Endothelial cell (in vitro differentiated cells): ENCODE data around the gene OXER1. TPM values are rescaled to one million over a fixed set of nuclear protein-coding genes. Genes with fewer than 3 reads are reported as not detected.
A peak's percentile ranks its signal among the peaks of the same experiment; 100 is the strongest.

Experiments
- DNase-seq: peaks from one replicate; pipeline ENCODE4 v3.0.0; 2021; ENCODE audit warnings: low spot score
- H3K27ac Mint-ChIP-seq: one replicate; pipeline ENCODE4 v1.8.0; 2021; ENCODE audit warnings: mixed read lengths, inconsistent platforms; ENCODE audit not compliant: unreplicated experiment
- H3K27me3 Mint-ChIP-seq: one replicate; pipeline ENCODE4 v1.8.0; 2021; ENCODE audit warnings: mild to moderate bottlenecking, moderate library complexity, mixed read lengths, inconsistent platforms; ENCODE audit not compliant: unreplicated experiment
- H3K36me3 Mint-ChIP-seq: one replicate; pipeline ENCODE4 v1.8.0; 2021; ENCODE audit warnings: mild to moderate bottlenecking, low read depth, mixed read lengths, inconsistent platforms; ENCODE audit not compliant: unreplicated experiment
- H3K4me1 Mint-ChIP-seq: one replicate; pipeline ENCODE4 v1.8.0; 2021; ENCODE audit warnings: mild to moderate bottlenecking, mixed read lengths, inconsistent platforms; ENCODE audit not compliant: unreplicated experiment
- H3K4me3 Mint-ChIP-seq: one replicate; pipeline ENCODE4 v1.8.0; 2021; ENCODE audit warnings: mild to moderate bottlenecking, mixed read lengths, inconsistent platforms; ENCODE audit not compliant: unreplicated experiment
- H3K9me3 Mint-ChIP-seq: one replicate; pipeline ENCODE4 v1.8.0; 2021; ENCODE audit warnings: mixed read lengths, inconsistent platforms; ENCODE audit not compliant: unreplicated experiment
- total RNA-seq: library from RNA; stranded (reverse); fragmentation: NEBNext Ultra II Directional; extraction: Animal tissue kit (Norgen Biotek cat#: 25700); gene quantifications from one replicate; pipeline ENCODE4 v1.2.1, GENCODE V29; 2021; ENCODE audit not compliant: unreplicated experiment
- TF ChIP-seq, protein P1 (sequence below): fragments of 200-600 bp; sonication (generic); IDR thresholded peaks from one replicate; pipeline ENCODE4 v1.5.0; 2021; ENCODE audit warnings: antibody characterized with exemption; ENCODE audit not compliant: unreplicated experiment

The OXER1 gene
- total RNA-seq, 1 donor from 2014 or later, result 1.5 TPM

DNA sequence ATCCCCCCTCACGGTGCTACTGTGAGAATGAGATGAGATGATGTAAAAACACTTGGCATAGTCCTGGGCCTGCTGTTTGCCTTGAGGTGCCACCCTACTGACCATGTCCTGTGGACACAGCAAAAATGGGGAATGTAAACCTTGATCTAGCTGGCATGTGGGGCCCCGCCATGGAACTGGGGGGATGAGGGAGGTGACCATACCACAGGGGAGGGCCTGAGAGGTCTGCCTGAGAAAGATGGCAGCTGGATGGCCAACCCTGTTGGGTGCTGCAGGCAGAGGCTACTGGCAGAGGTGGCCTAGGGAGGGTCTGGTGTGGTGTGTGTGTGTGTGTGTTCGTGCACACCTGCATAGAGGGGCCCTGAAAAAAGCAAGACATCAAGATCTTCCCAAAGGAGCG lies 27.7 kb upstream of the OXER1 start:
- Mint-ChIP-seq H3K4me3 (peak overlapping the region; percentile 79), H3K27me3 (peaks cover 36% of the 10 kb centered on the region), H3K27ac (peak overlapping the region; percentile 55), H3K36me3 (peaks cover 19% of the 10 kb centered on the region), H3K4me1 (peaks cover 41% of the 10 kb centered on the region), H3K9me3 (peaks cover 5% of the 10 kb centered on the region)
- TF ChIP-seq, protein P1, sequence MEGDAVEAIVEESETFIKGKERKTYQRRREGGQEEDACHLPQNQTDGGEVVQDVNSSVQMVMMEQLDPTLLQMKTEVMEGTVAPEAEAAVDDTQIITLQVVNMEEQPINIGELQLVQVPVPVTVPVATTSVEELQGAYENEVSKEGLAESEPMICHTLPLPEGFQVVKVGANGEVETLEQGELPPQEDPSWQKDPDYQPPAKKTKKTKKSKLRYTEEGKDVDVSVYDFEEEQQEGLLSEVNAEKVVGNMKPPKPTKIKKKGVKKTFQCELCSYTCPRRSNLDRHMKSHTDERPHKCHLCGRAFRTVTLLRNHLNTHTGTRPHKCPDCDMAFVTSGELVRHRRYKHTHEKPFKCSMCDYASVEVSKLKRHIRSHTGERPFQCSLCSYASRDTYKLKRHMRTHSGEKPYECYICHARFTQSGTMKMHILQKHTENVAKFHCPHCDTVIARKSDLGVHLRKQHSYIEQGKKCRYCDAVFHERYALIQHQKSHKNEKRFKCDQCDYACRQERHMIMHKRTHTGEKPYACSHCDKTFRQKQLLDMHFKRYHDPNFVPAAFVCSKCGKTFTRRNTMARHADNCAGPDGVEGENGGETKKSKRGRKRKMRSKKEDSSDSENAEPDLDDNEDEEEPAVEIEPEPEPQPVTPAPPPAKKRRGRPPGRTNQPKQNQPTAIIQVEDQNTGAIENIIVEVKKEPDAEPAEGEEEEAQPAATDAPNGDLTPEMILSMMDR, result no peak
- DNase-seq, result no peak

DNA sequence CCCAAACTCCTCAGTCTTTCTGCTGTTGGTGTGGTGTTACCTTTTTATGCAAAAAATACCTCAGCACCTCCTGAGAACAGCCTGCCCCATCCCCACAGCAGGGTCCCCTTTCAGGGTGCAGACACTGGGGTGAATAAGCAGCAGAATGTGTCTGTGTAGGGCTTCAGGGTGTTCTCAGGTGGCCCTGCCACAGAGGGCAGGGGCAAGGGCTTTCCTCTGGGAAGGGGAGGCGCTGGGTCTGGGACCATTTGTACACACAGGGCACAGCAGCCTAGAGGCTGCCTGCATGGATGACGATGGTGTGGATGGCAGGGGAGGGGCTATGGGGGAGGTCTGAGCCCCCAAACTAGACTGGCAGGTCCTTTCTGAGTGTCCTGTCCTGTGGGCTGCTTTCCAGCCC lies 25.8 kb upstream of the OXER1 start:
- H3K9me3 Mint-ChIP-seq, result peaks cover 5% of the 10 kb centered on the region
- TF ChIP-seq, protein P1, result no peak
- H3K4me1 Mint-ChIP-seq, result peaks cover 35% of the 10 kb centered on the region
- no peak overlapping the region for H3K4me3 Mint-ChIP-seq
- H3K27me3 Mint-ChIP-seq, result peaks cover 36% of the 10 kb centered on the region
- no peak for DNase-seq
- H3K36me3 Mint-ChIP-seq, result peaks cover 19% of the 10 kb centered on the region
- H3K27ac Mint-ChIP-seq, result no peak overlapping the region

DNA sequence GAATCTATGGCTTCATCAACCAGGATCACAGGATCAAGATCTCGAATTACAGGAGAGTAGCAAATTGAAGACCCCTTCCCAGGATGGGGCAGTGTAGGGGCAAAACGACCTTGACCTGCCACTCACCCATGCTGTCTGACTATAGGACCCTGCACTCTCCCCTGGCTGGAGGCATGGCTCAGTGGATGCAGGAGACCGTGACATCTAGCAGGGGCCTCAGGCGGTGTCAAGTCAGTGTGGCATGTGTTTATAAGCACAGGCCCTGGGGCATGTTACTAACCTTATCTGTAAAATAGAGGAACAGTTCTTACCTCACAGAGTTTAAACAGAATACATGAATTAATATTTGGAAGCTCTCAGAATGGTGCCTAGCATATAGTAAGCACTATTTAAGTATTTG lies 24.9 kb upstream of the OXER1 start:
- peaks cover 17% of the 10 kb centered on the region for H3K36me3 Mint-ChIP-seq
- H3K27ac Mint-ChIP-seq, result no peak overlapping the region
- no peak overlapping the region for H3K4me3 Mint-ChIP-seq
- peaks cover 5% of the 10 kb centered on the region for H3K9me3 Mint-ChIP-seq
- no peak for DNase-seq
- H3K27me3 Mint-ChIP-seq, result peaks cover 33% of the 10 kb centered on the region
- TF ChIP-seq, protein P1, result no peak
- H3K4me1 Mint-ChIP-seq, result peaks cover 26% of the 10 kb centered on the region

DNA sequence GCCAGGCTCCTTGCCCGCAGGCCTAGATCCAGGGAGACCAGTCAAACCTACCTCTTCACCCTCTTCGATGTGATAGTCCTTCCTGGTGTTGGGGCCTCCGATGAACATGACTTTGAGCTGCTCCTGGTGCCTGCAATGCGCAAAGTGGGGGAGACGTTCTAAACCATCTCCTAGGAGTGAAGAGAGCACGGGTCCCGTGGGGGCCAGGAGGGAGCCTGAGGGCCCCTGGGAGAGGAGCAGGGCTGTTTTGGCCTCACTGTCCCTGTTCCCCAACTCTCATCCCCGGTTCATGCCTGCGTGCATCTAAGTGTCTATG lies 24.5 kb upstream of the OXER1 start:
- peaks cover 14% of the 10 kb centered on the region for H3K36me3 Mint-ChIP-seq
- peaks cover 29% of the 10 kb centered on the region for H3K27me3 Mint-ChIP-seq
- TF ChIP-seq, protein P1, result no peak
- DNase-seq, result no peak
- H3K9me3 Mint-ChIP-seq, result peaks cover 5% of the 10 kb centered on the region
- H3K4me3 Mint-ChIP-seq, result no peak overlapping the region
- H3K27ac Mint-ChIP-seq, result no peak overlapping the region
- peaks cover 22% of the 10 kb centered on the region for H3K4me1 Mint-ChIP-seq

DNA sequence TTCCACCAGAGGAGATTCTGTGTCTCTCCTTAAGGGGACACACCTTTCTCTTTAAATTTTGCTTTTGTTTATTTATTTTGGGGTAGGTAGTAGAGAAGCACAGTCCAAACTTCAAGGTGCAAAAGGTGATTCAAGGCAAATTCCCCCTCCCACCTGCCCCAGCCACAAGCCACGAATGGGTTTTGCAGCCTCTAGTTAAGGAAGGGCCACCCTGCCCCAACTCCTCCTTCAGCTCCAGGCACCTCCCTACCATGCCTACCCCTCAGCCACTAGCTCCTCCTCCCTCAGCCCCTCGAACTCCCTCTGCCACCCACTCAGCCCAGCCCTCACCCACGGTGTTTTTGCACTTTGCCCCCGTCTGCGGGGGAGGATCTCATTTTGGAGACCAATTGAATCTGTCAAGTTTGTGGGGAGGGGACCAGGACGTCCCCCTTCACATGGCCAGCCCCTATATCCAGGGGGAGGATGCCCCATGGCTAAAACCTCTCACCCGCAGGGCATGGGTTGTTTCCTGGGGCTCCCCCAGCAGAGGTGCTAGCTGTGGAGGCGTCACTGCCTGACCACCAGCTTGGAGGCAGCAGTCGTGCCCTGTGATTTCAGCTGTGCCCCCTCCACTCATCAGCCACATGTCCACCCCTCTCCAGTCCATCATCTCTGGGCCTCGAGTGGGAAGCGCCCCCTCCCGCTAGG lies 24.0 kb upstream of the OXER1 start:
- Mint-ChIP-seq H3K9me3 (peaks cover 5% of the 10 kb centered on the region), H3K27ac (no peak overlapping the region), H3K36me3 (peaks cover 17% of the 10 kb centered on the region), H3K4me3 (no peak overlapping the region), H3K27me3 (peaks cover 28% of the 10 kb centered on the region), H3K4me1 (peaks cover 19% of the 10 kb centered on the region)
- TF ChIP-seq, protein P1, result no peak
- DNase-seq, result no peak
